GM12874 (cell line): ENCODE results near the gene TDRD9.

Source experiments
- TF ChIP-seq, protein P1 (sequence below): IDR thresholded peaks from 2 replicates; pipeline ENCODE4 v1.5.1; 2011; ENCODE audit warnings: low read depth, mild to moderate bottlenecking, control low read depth, low read length, moderate library complexity; ENCODE audit not compliant: insufficient read depth

The TDRD9 gene

GRCh38 chr14:104092931-104093365, 164.7 kb downstream of the TDRD9 start:
- TF ChIP-seq, protein P1, sequence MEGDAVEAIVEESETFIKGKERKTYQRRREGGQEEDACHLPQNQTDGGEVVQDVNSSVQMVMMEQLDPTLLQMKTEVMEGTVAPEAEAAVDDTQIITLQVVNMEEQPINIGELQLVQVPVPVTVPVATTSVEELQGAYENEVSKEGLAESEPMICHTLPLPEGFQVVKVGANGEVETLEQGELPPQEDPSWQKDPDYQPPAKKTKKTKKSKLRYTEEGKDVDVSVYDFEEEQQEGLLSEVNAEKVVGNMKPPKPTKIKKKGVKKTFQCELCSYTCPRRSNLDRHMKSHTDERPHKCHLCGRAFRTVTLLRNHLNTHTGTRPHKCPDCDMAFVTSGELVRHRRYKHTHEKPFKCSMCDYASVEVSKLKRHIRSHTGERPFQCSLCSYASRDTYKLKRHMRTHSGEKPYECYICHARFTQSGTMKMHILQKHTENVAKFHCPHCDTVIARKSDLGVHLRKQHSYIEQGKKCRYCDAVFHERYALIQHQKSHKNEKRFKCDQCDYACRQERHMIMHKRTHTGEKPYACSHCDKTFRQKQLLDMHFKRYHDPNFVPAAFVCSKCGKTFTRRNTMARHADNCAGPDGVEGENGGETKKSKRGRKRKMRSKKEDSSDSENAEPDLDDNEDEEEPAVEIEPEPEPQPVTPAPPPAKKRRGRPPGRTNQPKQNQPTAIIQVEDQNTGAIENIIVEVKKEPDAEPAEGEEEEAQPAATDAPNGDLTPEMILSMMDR, result no peak

DNA sequence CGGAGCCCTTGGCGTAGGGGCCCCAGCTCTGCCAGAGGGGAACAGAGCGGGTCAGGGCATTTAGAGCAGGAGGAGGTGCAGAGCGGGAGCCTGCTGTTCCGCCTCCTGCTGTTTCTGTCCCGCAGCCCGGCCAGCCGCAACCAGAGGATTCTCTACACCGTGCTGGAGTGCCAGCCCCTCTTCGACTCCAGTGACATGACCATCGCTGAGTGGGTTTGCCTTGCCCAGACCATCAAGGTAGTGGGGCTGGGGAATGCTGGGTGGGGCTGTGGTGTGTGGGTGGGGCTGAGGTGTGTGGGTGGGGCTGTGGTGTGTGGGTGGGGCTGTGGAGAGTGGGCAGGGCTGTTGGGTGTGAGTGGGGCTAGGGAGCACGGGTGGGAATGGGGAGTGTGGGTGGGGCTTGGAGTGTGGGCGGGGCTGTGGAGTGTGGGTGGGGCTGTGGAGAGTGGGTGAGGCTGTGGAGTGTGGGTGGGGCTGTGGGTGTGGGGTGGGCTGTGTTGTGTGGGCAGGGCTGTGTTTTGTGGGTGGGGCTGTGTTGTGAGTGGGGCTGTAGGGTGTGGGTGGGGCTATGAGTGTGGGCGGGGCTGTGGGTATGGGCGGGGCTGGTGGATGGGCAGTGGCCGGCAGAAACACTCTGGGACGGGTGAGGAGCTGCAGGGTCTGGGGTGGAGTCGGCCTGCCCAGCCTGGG, 165.3 kb downstream of the TDRD9 start:
- TF ChIP-seq, protein P1, result no peak

GRCh38 chr14:104094056-104094708, 165.9 kb downstream of the TDRD9 start:
- TF ChIP-seq, protein P1, result no peak

GRCh38 chr14:104094709-104095425, 166.6 kb downstream of the TDRD9 start:
- TF ChIP-seq, protein P1, result peak; percentile 96

- TF ChIP-seq, protein P1, result no peak
Observed at GRCh38 chr14:104095426-104096310, 167.4 kb downstream of the TDRD9 start.

- TF ChIP-seq, protein P1, result no peak
Observed at GRCh38 chr14:104096318-104096717, 168.1 kb downstream of the TDRD9 start.
